Measurements from ENCODE around the gene FTL.

GRCh38 chr19:49014870-49015255 lies 49.8 kb downstream of the FTL start:
- TF ChIP-seq ZNF70 (CRISPR knock-in tag; IDR thresholded peaks at IDR 0.05): no peak
- no peak for TF ChIP-seq ZFP3 (CRISPR knock-in tag; IDR thresholded peaks at IDR 0.05)
- TF ChIP-seq TCF4 (CRISPR knock-in tag; IDR thresholded peaks at IDR 0.05; ENCODE audit: borderline replicate concordance): no peak
- no peak for TF ChIP-seq ZFP30 (CRISPR knock-in tag; IDR thresholded peaks at IDR 0.05)

Data from SK-N-SH treated with all-trans-retinoic acid at 6 μM for 48 hours (cell line).